Stromal cell of bone marrow (primary cell): Measurements from ENCODE around the gene ACSM2B.
"Not testable (repeated sequence)": the region's sequence is repeated elsewhere in the genome, so short reads cannot be mapped to it uniquely, and the experiment has no call there.

Source experiments
- DNase-seq: peaks from one replicate; pipeline ENCODE4 v3.0.0-alpha.2; 2012; ENCODE audit warnings: low read depth

Gene ACSM2B

DNA sequence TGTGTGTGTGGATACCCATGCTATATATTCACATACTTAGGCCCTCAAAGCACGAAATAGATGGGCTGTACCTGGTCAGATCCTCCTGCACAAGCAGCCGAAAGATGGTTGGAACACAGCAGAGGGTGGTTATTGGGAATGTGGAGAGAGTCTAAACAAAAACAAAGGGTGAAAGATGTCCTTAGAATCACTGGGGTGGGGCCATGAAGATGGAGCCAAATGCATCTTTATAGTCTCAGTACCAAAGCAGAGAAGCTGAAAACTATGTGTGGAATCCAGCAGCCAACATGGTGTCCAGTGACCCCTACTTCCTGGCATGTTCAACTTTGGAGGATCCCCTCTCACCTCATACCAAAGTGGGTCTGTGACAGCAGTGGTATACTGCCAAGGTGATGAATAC lies 19.5 kb upstream of the ACSM2B start:
- DNase-seq = not testable (repeated sequence)

DNA sequence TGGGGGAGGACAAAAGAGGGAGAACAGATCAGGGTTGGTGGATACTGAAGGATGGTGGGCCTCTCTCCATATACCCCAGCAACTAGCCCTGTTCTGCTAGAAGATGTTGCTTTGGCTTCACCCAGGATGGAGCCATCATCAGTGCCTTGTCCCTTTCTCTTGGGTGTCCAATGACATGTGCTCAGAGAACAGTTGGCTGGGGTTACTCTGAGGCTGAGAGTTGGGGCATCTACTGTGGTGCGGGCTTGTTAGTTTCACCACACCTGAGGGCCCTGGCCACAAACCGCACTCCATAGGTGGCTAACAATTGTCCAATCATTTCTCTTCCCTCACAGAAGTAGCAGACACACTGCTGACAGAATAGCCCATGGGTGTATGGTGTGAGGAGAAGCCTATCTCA lies 18.9 kb upstream of the ACSM2B start:
- not testable (repeated sequence) for DNase-seq

DNA sequence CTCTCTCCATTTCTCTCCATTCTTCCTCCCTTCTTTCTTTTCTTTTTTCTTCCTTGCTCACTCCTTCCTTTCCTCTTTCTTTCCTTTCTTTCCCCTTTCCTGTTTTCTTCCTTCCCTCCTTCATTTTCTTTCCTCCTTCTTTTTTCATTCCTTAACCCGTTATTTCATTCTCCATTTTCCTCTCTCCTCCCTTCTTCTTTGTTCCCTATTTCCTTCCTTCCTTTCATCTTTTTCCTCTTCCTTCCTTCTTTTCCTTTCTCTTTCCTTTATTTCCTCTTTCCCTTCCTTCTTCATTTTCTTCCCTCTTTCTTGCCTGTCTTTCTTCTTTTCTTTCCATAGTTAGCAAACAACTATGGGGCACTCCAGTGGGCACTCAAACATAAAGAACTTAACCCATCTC lies 16.6 kb upstream of the ACSM2B start:
- DNase-seq = not testable (repeated sequence)

DNA sequence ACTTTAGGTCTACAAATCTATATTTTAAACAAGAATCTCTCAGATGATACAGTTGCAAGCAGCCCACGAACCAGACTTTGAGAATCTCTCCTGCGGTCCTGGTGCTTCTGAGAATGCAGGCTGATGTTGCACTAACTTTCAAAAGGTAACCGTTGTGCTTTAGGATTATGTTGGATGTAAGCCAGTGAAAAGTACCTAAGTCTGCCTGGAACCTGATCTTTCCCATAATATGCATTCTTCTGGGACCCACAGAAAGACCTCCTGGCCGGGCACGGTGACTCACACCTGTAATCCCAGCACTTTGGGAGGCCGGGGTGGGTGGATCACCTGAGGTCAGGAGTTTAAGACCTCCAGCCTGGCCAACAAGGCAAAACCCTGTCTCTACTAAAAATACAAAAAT lies 13.3 kb upstream of the ACSM2B start:
- DNase-seq = not testable (repeated sequence)

DNA sequence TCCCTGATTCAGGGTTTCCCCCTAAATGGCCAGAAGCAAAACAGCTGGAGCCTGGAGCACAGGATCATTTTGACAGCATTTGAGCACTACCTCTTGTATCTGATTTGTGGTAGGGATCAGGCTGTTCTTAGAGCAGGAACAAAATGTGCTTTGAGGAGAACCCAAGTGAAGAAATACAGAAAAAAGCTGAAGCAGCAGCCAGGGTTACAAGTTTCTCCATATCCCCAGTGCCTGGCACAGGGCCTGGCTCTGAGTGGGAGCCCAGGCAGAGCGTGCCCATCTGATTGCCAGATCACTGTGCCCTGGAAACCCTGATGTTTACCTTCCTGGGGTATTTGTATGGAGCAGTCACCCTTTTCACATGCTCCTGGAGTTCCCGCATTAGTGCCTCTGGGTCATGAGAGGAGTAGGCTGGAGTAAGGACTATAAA lies 11.5 kb upstream of the ACSM2B start:
- DNase-seq = not testable (repeated sequence)

DNA sequence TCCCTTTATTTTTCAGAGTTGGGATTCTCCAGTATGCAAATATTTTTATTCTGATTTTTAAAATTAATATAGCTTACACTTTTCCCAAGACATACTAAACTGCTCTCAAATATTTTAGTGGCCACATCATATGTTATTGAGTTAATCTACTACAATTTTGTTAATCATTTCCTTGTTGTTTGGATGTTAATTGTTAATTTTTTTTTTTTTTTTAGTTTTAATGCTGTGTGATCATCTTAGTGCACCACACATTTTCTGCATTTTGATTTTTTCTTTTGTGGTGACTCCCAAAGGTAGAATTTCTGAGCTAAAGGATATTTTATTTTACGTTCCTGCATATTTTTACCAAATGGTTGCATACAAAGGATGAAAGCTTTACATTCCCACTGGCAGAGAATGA lies 10.5 kb upstream of the ACSM2B start:
- DNase-seq = not testable (repeated sequence)

DNA sequence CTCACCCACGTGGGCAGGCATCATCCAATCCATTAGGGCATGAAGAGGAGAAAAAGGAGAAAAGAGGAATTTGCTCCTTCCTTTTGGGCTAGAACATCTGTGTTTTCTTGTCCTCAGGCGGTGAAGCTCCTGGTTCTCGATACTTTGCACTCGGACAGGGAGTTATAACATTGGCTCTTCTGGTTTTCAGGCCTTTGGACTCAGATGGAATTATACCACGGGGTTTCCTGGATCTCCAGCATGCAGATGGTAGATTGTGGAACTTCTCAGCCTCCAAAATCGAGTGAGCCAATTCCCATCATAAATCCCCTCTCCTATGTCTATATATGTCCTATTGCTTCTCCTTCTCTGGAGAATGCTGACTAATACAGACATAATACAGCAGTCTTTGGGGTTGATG lies 9.9 kb upstream of the ACSM2B start:
- not testable (repeated sequence) for DNase-seq

DNA sequence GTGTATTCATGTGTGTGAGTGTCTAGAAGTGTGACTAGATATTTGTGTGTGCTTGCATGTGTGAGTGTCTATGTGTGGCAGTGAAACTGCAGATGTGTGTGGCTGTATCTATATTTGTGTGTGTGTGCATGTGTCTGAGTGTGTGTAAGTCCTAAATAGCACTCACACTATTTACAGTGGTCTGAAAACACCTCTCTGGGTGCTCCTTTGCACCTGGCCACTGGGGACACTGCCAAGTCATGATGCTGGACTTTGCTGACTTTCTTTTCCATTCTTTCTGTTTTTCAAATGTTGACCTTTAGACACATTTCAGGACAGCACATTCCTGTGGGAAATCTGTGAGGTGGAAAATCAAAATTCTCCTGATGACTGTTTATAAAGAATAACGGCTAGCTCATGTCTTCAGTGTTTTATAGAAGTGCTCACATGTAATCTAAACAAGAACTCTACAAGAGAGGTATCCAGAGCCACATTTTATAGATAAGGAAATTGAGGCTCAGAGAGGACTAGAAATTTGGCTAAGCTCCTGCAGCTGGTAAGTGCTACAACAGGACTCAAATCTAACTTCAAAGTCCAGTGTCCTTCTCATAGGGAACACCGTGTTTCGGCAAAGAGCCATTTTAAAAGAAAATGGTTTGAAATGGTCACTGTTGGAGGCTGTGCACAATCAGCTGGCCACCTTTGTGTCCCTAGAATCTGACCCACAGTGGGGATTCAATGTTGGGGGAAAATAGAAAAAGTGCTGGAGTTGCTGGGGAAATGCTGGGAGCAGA lies 4.5 kb upstream of the ACSM2B start:
- not testable (repeated sequence) for DNase-seq

DNA sequence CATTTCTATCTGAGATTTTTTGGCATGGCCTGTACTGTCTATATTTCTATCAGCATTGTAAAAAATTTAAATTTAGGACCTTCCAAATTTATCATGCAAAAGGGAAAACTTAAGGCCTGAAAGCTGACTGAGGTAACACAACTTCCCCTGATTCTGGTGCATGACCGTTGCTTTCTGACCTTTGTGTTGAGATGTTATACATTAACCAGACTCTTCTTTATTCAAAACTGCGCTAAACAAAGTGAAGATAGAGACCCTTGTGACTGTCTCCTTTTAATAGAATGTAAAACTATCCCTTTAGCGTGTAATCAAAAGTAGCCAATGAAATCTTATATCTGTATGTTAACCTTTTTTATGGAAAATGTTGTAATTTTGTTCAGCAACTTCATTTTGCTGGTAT lies 1.9 kb upstream of the ACSM2B start:
- DNase-seq = not testable (repeated sequence)

DNA sequence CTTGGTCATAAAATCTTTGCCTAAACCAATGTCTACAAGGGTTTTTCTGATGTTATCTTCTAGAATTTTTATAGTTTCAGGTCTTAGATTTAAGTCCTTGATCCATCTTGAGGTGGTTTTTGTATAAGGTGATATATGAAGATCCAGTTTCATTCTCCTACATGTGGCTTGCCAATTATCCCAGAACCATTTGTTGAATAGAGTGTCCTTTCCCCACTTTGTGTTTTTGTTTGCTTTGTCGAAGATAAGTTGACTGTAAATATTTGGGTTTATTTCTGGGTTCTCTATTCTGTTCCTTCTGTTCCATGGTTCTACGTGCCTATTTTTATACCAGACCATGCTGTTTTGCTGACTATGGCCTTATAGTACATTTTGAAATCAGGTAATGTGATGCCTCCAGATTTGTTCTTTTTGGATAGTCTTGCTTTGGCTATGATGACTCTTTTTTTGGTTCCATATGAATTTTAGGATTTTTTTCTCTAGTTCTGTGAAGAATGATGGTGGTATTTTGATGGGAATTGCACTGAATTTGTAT lies 7.0 kb downstream of the ACSM2B start:
- DNase-seq = not testable (repeated sequence)

DNA sequence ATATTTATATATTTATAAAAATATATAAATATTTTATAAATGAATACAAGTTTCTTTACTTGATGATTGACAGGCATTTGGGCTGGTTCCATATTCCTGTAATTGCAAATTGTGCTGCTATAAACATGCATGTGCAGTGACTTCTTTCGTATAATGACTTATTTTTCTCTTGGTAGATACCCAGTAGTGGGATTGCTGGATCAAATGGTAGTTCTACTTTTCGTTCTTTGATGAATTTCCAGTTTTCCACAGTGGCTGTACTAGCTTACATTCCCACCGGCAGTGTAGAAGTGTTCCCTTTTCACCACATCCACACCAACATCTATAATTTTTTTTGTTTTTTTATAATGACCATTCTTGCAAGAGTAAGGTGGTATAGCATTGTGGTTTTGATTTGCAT lies 7.8 kb downstream of the ACSM2B start:
- DNase-seq = no peak

DNA sequence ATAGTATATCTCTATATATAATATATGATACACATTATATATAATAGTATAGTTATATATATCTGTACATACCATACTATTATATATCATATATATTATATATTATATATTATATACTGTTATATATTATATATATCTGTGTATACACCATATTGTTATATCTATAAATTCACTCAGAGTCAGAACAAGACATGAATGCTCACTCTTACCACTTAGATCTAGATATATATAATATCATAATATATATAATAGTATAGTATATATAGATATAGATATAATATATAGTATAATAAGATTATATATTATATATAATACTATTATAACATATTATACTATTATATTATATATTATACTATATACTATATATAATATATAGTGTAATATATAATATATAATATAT lies 9.3 kb downstream of the ACSM2B start:
- no peak for DNase-seq

DNA sequence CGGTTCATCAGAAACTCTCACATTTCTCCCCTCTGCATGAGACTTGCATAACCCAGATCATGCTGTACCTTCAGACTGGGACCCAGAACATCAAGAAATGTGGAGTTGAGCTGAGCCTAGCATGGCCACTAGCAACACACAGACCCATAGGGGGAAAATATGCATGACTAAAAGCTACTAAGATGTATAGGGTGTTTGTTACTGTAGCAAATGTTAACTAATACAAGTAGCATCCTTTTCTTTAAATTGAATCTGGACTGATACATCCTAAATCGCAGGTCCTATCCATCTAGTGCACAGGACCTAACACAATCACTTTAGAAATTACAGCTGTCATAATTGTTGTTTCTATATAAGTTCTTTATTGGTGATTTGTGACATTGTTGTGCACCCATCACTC lies 10.8 kb downstream of the ACSM2B start:
- not testable (repeated sequence) for DNase-seq

DNA sequence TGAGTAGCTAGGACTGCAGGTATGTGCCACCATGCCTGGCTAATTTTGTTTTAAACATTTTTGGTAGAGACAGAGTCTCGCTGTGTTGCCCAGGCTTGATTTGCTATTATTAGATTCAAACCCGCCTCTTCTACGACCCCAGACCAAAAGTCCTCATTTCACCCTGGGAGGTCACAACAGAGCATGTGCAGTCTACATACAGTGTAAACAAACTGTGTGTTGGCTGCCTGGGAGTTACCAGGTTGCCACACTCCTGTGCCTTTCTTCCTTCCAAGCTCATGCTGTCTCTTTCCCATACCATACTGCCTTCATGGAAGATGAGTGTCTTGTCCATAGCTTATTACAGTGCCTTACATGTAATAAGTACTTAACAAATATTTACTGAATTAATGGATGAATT lies 11.9 kb downstream of the ACSM2B start:
- not testable (repeated sequence) for DNase-seq

DNA sequence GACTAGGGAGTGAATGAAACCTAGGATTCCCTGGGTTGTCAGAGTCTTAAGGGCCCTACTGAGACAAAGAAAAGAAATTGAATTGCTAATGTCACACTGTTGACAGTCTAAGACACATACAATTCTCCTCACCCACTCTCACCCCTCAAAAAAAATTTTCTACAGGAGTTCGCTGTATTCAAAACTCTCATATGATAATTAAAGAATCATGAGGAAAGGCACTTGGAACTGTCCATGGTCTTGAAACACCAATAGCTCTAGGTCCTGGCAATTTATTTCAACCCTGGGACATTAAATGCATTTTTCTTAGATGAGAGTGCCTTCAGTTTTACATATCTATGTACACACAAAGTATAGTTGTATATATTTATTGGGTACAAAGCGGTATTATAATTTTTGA lies 20.5 kb downstream of the ACSM2B start:
- DNase-seq = not testable (repeated sequence)

DNA sequence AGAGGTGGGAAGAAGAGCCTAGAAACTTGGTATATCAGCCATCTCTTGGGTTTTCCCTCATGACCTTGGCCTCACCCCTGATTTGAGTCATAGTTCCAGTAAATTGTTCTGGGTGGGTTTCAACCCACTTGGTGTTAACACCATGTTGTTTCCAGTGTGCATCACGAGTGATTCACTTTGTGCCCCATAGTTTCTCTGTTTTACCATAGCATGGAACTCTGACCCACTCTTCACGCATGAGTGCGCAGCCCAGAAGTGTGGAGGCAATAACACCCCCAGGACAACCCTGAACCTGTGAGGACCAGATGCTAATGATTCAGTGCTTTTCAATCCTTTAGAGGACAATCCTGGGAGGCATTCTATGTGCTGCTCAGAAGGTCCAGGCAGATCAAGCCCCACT lies 21.5 kb downstream of the ACSM2B start:
- not testable (repeated sequence) for DNase-seq

DNA sequence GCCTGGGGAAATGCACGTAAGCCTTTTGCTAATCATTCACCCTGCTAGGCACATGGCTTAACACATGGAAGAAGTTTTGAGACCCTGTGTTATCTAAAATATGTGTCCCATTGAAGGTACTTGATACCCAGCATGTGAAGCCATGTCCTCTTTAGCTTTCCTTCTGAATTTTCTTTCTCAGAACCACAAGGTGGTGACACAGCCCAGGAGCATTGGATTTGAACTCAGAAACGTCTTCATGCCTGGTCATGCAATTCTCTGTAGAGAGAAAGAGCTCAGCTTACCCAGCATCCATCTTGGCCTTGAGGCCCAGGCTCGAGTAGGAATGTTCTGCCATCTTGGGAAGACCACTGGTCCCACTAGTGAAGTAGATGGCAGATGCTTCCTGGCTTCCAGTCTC lies 22.7 kb downstream of the ACSM2B start:
- not testable (repeated sequence) for DNase-seq

DNA sequence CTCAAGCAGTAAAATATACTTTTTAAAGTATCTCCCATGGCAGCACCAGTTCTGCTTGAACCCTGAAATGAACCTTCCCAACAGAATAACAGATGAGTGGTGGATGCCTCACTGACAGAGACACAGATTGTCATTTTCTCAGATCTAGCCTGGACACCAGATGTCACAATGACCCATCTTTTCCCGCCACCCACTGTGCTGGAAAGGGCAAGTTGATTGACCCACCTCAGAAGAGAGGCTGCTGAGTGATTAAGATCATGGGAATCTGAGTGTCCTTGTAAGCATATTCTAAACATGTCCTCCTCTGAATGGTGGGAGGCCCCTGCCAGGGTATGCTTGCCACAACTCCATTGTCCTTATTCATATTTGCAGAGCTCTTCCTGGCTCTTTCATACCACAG lies 29.2 kb downstream of the ACSM2B start:
- not testable (repeated sequence) for DNase-seq

DNA sequence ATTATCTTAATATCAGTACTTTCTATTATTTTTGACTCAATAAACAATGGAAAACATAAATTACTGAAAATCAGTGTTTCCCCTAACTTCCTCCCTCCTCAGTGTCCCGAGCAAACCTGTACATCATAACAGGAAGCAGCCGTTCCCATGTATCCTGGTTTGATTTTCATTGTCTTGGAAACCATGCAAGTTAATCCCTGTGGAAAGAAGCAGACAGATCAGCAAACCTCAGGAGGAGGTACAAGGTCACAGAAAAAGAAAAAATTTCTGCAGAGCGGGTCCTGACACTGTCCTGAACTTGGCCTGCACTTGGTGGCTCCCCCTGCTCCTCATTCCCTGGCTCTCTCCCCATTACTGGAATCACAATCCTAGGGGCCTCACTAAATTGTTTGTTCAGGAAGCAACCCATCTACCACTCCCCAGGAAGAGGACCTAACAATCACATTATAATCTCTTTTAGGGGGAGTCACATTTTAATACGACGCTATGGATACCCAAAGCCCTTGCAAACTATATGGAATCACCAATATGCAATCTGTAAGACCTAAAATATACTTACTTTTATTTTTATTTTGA lies 29.8 kb downstream of the ACSM2B start:
- not testable (repeated sequence) for DNase-seq

DNA sequence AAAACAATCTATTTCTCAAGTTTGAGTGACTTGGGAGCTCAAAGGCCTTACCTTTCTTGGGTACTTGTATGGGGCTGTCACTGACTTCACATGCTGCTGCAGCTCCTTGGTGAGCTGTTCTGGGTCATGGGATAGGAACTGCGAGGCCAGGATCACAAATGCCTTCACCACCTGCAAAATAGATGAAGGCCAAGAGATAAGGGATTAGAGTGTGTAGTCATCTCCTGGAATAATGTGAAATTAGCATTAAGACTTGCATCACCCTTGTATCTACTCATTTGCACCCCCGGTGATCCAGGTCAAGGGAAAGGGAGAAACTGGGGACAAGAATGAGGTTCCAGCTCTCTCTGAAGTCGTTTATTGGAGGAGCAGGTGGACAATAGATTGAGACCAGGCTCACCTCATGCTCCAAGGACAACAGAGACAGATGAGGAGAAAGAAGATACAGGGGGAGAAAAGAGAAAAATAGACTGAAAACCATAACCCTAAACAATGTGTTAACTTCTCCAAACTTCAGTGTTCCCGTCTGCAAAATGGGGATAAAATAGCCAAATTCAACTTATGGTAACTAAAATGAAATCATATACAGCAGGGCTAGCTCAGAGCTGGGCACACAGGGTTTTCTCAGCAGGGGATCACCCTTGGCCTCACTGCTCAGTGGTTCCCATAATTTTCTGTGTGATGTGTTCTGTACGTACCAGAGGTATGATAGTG lies 35.4 kb downstream of the ACSM2B start:
- DNase-seq = not testable (repeated sequence)

DNA sequence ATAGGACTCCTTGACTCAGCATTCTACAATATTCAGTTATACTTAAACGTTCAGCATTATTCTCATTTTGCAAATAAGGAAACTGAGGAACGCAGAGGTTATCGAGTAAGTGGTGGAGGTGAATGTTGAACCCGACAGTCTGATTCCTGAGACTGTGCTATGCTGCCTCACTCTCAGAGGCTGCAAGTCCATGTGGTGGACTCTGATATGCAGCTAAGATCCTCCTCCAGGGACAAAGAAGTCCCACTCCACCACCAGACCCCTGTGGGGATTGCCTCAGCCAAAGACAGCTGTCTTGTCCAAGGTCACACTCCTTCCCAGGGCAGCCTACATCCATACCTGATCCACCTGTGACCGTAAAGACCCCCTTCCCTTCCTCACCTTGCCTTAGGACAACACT lies 37.5 kb downstream of the ACSM2B start:
- DNase-seq = no peak

DNA sequence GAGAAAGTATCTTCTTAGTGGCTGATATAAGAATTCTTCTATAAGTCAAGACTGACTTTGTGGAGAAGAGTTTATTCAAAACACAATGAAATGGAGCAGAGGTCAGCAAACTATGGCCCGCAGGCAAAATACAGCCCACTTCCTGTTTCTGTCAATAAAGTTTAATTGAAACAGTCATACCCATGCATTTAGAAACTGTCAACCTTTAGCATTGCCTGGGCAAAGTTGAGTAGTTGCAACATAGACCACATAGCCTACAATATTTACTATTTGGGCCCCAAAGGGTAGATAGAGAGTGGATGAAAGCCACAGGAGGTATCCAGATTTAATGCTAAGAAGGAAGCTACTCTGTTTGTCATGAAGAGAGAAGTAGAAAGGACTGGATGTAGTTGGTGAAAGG lies 38.0 kb downstream of the ACSM2B start:
- DNase-seq = no peak

DNA sequence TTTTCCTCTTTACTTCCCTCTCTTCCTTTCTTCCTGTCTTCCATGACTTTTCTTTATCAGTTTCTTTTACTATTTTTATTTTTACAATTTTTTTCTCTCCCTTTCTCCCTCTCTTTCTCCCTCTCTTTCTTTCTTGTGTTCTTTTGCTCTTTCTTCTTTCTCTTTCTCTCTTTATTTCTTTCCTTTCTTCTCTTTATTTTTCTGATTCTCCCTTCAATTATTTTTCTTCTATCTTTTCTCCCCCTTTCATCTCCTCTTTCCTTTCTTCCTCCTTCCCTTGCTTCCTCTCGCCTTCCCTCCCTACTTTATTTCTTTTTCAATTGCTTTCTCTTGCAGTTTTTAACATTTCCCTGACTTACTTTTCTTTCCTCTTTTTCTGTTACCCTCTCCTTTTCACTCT lies 39.5 kb downstream of the ACSM2B start:
- DNase-seq = not testable (repeated sequence)
